Natural killer cell (primary cell): Measurements from ENCODE around the gene SLX4. TPM values are rescaled to one million over a fixed set of nuclear protein-coding genes. Genes with fewer than 3 reads are reported as not detected.
A peak's percentile ranks its signal among the peaks of the same experiment; 100 is the strongest.

ENCODE experiments used
- ATAC-seq, 3 donors: fragments of 150-1000 bp in 2 of 3; fragments of 200-7000 bp in 1 of 3; cut with Tn5 transposase; 1 replicate in 1 of 3; 2 replicates in 2 of 3; pipeline ENCODE4 v1.10.0; 2021; ENCODE audit warnings: mild to moderate bottlenecking in 2 of 3, moderate library complexity in 2 of 3
- DNase-seq, 2 donors: peaks; one replicate each; pipeline versions ENCODE4 v3.0.0 to v3.0.0-alpha.2; 2013 to 2021; ENCODE audit warnings: mixed read lengths in 1 of 2
- H3K27ac ChIP-seq: one replicate; pipeline ENCODE4 v1.5.1; 2013; ENCODE audit warnings: mild to moderate bottlenecking, low read length
- H3K27me3 ChIP-seq: one replicate; pipeline ENCODE4 v1.6.1; 2013; ENCODE audit warnings: low read length; ENCODE audit not compliant: control insufficient read depth, insufficient read depth
- H3K36me3 ChIP-seq: one replicate; pipeline ENCODE4 v1.6.1; 2013; ENCODE audit warnings: low read length; ENCODE audit not compliant: control insufficient read depth, insufficient read depth
- H3K4me1 ChIP-seq: one replicate; pipeline ENCODE4 v1.6.1; 2013; ENCODE audit warnings: low read length; ENCODE audit not compliant: control insufficient read depth, insufficient read depth
- H3K4me3 ChIP-seq: one replicate; pipeline ENCODE4 v1.5.1; 2013; ENCODE audit warnings: low read length
- H3K9me3 ChIP-seq: one replicate; pipeline ENCODE4 v1.6.1; 2013; ENCODE audit warnings: low read length; ENCODE audit not compliant: control insufficient read depth, insufficient read depth
- H3K27ac Mint-ChIP-seq, 2 donors: one replicate each; pipeline ENCODE4 v1.8.0; 2022; ENCODE audit warnings: mild to moderate bottlenecking in 2 of 2, mixed read lengths in 2 of 2, moderate library complexity in 1 of 2
- H3K27me3 Mint-ChIP-seq, 2 donors: one replicate each; pipeline ENCODE4 v1.8.0; 2022; ENCODE audit warnings: low read depth in 2 of 2, mixed read lengths in 2 of 2
- H3K36me3 Mint-ChIP-seq: one replicate; pipeline ENCODE4 v1.8.0; 2022; ENCODE audit warnings: mixed read lengths
- H3K4me1 Mint-ChIP-seq, 2 donors: one replicate each; pipeline ENCODE4 v1.8.0; 2022; ENCODE audit warnings: mixed read lengths in 2 of 2
- H3K4me3 Mint-ChIP-seq: one replicate; pipeline ENCODE4 v1.8.0; 2022; ENCODE audit warnings: mild to moderate bottlenecking, moderate library complexity, mixed read lengths
- H3K9me3 Mint-ChIP-seq, 2 donors: one replicate each; pipeline ENCODE4 v1.8.0; 2022; ENCODE audit warnings: mixed read lengths in 2 of 2
- WGBS: methylation state at CpG from one replicate; pipeline ENCODE4 v1.1.7; 2013; ENCODE audit warnings: missing lambda C conversion rate; ENCODE audit not compliant: insufficient coverage; 5-methylcytosine and 5-hydroxymethylcytosine counted together
- intact Hi-C: fragments of 100-400 bp; cut with micrococcal nuclease; formaldehyde crosslinking; loops from one replicate; pipeline ENCODE4 v1.14.2; 2022
- total RNA-seq, 4 donors: library from RNA; stranded (reverse); fragments of 120-200 nt in 1 of 4; gene quantifications; one replicate each; pipeline versions ENCODE4 v1.2.3 to v1.2.4, GENCODE V29; 2013 to 2022
- TF ChIP-seq, protein P1 (sequence below): fragments of 200-600 bp; IDR thresholded peaks from one replicate; pipeline ENCODE4 v1.8.0; 2022; ENCODE audit warnings: antibody characterized with exemption

The SLX4 gene
- total RNA-seq, 3 donors from 2014 or later (not counting 1 experiment from before 2014, with no cell fraction given) = 13.5 to 18.6 (median 15.5) TPM

DNA sequence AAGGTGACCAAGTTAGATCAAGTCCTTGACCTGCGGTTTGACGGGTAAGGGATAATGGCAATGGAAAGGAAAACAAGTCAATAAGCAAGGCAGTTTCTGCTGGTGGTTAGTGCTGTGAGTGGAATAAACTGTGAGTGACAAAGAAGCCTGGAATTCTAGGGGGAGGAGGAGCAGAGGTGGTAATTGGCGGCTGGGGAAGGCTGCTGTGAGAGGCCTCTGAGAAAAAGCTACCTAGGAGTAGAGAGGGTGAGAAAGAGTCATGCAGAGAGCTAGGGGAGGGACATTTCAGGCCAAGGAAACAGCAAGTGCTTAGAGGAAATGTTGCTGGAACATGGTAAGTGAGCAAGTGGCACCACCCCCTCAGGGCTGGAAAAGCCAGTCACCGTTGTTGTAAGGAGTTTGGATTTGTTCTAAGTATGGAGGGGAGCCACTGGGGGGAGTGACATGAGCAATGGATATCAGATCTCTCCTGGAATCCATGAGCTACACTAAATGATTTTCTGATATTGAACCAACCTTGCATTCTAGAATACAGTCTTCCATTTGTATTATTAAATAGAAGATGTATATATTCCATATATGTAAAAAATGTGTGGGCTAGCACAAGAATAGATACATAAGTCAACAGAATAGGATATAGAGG lies 40.9 kb downstream of the SLX4 start:
- H3K4me1 Mint-ChIP-seq = peaks cover 16 to 32% of the 10 kb centered on the region in 2 donors
- WGBS = 98% methylated on average over 4 of the region's 4 CpGs
- TF ChIP-seq, protein P1, sequence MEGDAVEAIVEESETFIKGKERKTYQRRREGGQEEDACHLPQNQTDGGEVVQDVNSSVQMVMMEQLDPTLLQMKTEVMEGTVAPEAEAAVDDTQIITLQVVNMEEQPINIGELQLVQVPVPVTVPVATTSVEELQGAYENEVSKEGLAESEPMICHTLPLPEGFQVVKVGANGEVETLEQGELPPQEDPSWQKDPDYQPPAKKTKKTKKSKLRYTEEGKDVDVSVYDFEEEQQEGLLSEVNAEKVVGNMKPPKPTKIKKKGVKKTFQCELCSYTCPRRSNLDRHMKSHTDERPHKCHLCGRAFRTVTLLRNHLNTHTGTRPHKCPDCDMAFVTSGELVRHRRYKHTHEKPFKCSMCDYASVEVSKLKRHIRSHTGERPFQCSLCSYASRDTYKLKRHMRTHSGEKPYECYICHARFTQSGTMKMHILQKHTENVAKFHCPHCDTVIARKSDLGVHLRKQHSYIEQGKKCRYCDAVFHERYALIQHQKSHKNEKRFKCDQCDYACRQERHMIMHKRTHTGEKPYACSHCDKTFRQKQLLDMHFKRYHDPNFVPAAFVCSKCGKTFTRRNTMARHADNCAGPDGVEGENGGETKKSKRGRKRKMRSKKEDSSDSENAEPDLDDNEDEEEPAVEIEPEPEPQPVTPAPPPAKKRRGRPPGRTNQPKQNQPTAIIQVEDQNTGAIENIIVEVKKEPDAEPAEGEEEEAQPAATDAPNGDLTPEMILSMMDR = no peak
- peaks cover 26% of the 10 kb centered on the region for H3K36me3 ChIP-seq
- no peak for DNase-seq
- H3K27me3 Mint-ChIP-seq = no peaks in the 10 kb centered on the region
- H3K27ac Mint-ChIP-seq = peak overlapping the region; percentile 74 to 77
- H3K9me3 ChIP-seq = peaks cover 6% of the 10 kb centered on the region
- intact Hi-C loops = no loop called here
- peaks cover 3 to 4% of the 10 kb centered on the region in 2 donors for H3K9me3 Mint-ChIP-seq
- no peak for ATAC-seq
- no peak overlapping the region for H3K4me3 Mint-ChIP-seq
- no peak overlapping the region for H3K4me3 ChIP-seq
- H3K36me3 Mint-ChIP-seq = peaks cover 9% of the 10 kb centered on the region
- no peaks in the 10 kb centered on the region for H3K27me3 ChIP-seq
- no peak overlapping the region for H3K27ac ChIP-seq
- H3K4me1 ChIP-seq = peaks cover 28% of the 10 kb centered on the region

DNA sequence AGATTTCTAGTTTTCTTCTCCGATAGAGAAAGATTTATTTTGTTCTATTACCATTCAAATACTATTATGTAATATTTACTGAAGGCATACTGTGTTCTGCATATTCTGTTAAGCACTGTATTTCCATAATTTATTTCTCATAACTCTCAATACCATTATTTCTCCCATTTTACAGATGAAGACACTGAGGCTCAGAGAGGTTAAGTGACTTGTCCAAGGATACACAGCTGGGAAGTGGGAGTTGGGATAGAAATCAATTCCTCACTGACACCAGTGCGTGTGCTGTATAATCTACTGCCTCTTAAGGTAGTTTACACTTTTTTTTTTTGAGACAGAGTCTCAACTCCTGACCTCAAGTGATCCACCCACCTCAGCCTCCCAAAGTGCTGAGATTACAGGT lies 41.6 kb downstream of the SLX4 start:
- Mint-ChIP-seq H3K4me1 (peaks cover 22 to 26% of the 10 kb centered on the region in 2 donors), H3K27me3 (no peaks in the 10 kb centered on the region), H3K27ac (peak overlapping the region; percentile 74 to 77), H3K9me3 (peaks cover 3 to 4% of the 10 kb centered on the region in 2 donors), H3K36me3 (peaks cover 9% of the 10 kb centered on the region), H3K4me3 (no peak overlapping the region)
- Histone ChIP-seq H3K36me3 (peaks cover 30% of the 10 kb centered on the region), H3K9me3 (peaks cover 6% of the 10 kb centered on the region), H3K27ac (no peak overlapping the region), H3K27me3 (no peaks in the 10 kb centered on the region), H3K4me3 (no peak overlapping the region), H3K4me1 (peaks cover 21% of the 10 kb centered on the region)
- intact Hi-C loops = no loop called here
- TF ChIP-seq, protein P1 = no peak
- 100% methylated on average over 1 of the region's 2 CpGs for WGBS
- DNase-seq (no peak), ATAC-seq (no peak)

DNA sequence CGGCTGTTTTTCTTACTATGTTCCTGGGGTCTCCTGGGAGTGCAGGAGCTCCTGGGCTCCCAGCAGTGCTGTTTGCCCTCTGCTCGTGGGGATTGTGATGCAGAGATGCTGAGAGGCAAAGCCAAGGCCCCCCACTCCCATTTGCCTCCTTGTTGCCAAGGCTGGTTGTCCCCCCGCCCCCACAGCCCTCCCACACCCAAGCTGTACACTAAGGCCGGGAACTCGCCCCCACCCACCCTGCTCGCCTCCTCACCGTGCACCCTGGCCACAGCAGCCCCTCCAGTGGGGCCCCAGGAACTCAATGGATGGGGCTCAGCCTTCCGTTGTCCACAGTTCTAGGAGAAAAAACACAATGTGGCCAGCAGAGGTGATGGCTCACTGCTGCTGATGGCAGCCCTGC lies 44.4 kb downstream of the SLX4 start:
- TF ChIP-seq, protein P1 = no peak
- Mint-ChIP-seq H3K4me3 (no peak overlapping the region), H3K27me3 (no peaks in the 10 kb centered on the region), H3K27ac (peak overlapping the region in 1 of 2 donors; percentile 40), H3K4me1 (peaks cover 15% of the 10 kb centered on the region in 2 donors), H3K9me3 (peaks cover 3 to 4% of the 10 kb centered on the region in 2 donors), H3K36me3 (peaks cover 9% of the 10 kb centered on the region)
- intact Hi-C loops = no loop called here
- Histone ChIP-seq H3K36me3 (peaks cover 56% of the 10 kb centered on the region), H3K4me3 (no peak overlapping the region), H3K4me1 (no peaks in the 10 kb centered on the region), H3K9me3 (peaks cover 6% of the 10 kb centered on the region), H3K27ac (no peak overlapping the region), H3K27me3 (no peaks in the 10 kb centered on the region)
- 92% methylated on average over 8 of the region's 8 CpGs for WGBS
- no peak for DNase-seq
- no peak for ATAC-seq

- WGBS = 98% methylated on average over 9 of the region's 9 CpGs
- TF ChIP-seq, protein P1 = no peak
- Histone ChIP-seq H3K36me3 (peaks cover 65% of the 10 kb centered on the region), H3K9me3 (no peaks in the 10 kb centered on the region), H3K4me1 (no peaks in the 10 kb centered on the region), H3K4me3 (no peak overlapping the region), H3K27ac (no peak overlapping the region), H3K27me3 (no peaks in the 10 kb centered on the region)
- intact Hi-C loops = no loop called here
- Mint-ChIP-seq H3K4me1 (peaks cover 4 to 5% of the 10 kb centered on the region in 2 donors), H3K27me3 (no peaks in the 10 kb centered on the region), H3K36me3 (no peaks in the 10 kb centered on the region), H3K27ac (peak overlapping the region; percentile 45 to 58), H3K9me3 (no peaks in the 10 kb centered on the region), H3K4me3 (no peak overlapping the region)
- DNase-seq (no peak), ATAC-seq (no peak)
Measured at GRCh38 chr16:3564889-3565141, 46.6 kb downstream of the SLX4 start.
